ENCODE results near the gene IL34. TPM values are rescaled to one million over a fixed set of nuclear protein-coding genes. Genes with fewer than 3 reads are reported as not detected.

The IL34 gene
- total RNA-seq, 4 donors from 2014 or later: 0.38 to 1.3 (median 1.2) TPM

- ATAC-seq (ENCODE audit: low FRiP score): no peak
- TF ChIP-seq, protein P1, sequence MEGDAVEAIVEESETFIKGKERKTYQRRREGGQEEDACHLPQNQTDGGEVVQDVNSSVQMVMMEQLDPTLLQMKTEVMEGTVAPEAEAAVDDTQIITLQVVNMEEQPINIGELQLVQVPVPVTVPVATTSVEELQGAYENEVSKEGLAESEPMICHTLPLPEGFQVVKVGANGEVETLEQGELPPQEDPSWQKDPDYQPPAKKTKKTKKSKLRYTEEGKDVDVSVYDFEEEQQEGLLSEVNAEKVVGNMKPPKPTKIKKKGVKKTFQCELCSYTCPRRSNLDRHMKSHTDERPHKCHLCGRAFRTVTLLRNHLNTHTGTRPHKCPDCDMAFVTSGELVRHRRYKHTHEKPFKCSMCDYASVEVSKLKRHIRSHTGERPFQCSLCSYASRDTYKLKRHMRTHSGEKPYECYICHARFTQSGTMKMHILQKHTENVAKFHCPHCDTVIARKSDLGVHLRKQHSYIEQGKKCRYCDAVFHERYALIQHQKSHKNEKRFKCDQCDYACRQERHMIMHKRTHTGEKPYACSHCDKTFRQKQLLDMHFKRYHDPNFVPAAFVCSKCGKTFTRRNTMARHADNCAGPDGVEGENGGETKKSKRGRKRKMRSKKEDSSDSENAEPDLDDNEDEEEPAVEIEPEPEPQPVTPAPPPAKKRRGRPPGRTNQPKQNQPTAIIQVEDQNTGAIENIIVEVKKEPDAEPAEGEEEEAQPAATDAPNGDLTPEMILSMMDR (IDR thresholded peaks at IDR 0.05): no peak
- no peak for DNase-seq (ENCODE audit: low spot score)
Measured at GRCh38 chr16:70679671-70680494, 33.5 kb downstream of the IL34 start.

DNA sequence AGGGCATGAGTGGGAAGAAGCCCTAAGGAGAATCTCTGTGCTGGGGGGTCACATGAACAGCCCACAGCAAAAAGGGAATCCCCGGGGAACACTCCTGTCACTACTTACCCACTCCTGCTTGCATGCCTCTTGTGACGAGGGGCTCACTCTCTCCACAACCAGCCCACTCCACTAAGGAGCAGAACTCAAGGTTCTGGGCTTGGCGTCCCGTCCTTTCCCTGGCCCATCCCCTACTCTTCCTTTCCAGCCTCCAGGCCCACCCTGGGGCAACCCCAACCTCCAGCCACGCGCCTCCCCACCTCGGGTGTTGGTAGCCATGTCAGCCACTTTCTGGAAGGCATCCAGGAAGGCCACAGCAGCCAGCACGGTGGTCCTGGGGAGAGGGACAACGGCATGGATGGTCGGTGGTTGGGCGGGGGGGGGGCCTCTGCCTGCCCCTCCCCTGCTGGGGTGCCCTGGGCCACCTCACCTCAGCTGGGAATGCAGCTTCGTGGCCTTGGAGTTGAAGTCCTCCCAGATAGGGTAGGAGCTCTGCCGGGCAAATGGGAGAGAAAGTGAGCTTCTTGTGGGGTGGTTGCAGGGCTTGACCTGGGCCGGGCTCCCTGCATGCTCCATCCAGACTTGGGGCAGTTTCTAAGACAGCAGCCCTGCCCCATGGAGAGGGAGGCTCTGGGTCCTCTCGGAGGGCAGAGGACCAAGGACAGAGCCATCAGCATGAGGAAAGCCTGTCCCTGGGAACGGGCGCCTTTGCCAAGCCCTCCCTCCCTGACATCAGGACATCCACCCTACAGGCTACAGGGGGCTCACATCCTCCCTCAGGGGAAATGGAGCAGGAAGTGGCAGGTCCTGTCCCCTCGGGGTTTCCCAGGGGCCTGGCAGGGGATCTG lies 34.4 kb downstream of the IL34 start:
- DNase-seq (ENCODE audit: low spot score) (no peak), ATAC-seq (ENCODE audit: low FRiP score) (no peak)
- TF ChIP-seq, protein P1 (IDR thresholded peaks at IDR 0.05): no peak

DNA sequence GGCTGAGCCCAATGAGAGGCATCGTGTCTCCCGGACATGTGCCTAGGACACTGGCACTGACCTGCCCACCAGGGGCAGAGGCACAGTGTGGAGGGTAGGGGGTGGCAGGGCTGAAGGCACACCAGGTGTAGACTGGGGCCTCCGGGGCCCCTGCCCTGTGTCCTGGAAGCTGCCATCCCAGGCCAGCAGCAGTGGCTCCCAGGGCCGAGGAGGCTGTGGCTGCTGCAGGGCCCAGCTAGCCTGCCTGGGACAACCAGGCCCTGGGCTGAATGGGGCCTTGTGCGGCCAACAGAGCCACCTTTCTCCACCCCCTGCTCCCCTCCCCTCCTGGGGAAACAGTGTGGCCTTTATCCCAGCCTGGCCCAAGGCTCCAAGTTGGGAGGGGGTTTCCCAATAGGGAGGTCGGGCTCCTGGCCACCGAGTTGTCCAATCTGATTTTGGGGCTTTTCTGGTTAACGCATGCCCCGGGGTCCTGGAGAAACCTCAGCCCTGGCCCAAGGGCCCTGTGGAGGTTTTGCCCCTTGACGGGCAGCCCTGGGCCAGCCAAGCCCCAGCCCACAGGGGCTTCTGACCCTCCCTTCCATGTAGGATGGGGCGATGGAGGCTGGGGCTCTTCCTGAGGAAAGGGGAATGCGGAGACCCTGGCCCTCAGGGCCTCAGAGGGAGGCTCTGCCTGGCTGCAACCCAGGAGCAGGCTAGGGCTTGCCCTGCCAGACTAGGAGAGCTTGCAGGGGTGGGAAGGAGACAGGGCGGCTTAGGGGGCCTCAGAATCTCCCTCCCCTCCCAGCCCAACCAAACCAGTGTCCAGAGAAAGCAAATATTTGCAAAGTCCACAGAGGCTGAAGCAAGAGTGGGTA lies 35.3 kb downstream of the IL34 start:
- ATAC-seq (ENCODE audit: low FRiP score) (no peak), DNase-seq (ENCODE audit: low spot score) (no peak)
- TF ChIP-seq, protein P1 (IDR thresholded peaks at IDR 0.05): no peak

- ATAC-seq (ENCODE audit: low FRiP score) (no peak), DNase-seq (ENCODE audit: low spot score) (no peak)
- TF ChIP-seq, protein P1 (IDR thresholded peaks at IDR 0.05): no peak
Measured at GRCh38 chr16:70682239-70683145, 36.1 kb downstream of the IL34 start.

- ATAC-seq (ENCODE audit: low FRiP score): no peak
- DNase-seq (ENCODE audit: low spot score): no peak
- TF ChIP-seq, protein P1 (IDR thresholded peaks at IDR 0.05): no peak
Measured at GRCh38 chr16:70683146-70683944, 37.0 kb downstream of the IL34 start.
